Panc1 (cell line): ENCODE measurements around the gene PYDC1.

Experiments
- TCF7L2 ChIP-seq: IDR thresholded peaks from 2 replicates; pipeline ENCODE4 v1.6.1; 2011; ENCODE audit warnings: mild to moderate bottlenecking, low read depth, low read length, inconsistent platforms
- TF ChIP-seq, protein P1 (sequence below): fragments of 450-650 bp; IDR thresholded peaks from 2 replicates; pipeline ENCODE4 v1.5.1; 2017; ENCODE audit warnings: mild to moderate bottlenecking
- TF ChIP-seq, protein P2 (sequence below), 2 experiments: IDR thresholded peaks; 2 replicates each; pipeline ENCODE4 v1.6.1; 2011 to 2012; ENCODE audit warnings: low read depth in 2 of 2, control low read depth in 1 of 2, low read length in 1 of 2, mild to moderate bottlenecking in 1 of 2, moderate library complexity in 1 of 2; ENCODE audit not compliant: insufficient read depth in 1 of 2

DNA sequence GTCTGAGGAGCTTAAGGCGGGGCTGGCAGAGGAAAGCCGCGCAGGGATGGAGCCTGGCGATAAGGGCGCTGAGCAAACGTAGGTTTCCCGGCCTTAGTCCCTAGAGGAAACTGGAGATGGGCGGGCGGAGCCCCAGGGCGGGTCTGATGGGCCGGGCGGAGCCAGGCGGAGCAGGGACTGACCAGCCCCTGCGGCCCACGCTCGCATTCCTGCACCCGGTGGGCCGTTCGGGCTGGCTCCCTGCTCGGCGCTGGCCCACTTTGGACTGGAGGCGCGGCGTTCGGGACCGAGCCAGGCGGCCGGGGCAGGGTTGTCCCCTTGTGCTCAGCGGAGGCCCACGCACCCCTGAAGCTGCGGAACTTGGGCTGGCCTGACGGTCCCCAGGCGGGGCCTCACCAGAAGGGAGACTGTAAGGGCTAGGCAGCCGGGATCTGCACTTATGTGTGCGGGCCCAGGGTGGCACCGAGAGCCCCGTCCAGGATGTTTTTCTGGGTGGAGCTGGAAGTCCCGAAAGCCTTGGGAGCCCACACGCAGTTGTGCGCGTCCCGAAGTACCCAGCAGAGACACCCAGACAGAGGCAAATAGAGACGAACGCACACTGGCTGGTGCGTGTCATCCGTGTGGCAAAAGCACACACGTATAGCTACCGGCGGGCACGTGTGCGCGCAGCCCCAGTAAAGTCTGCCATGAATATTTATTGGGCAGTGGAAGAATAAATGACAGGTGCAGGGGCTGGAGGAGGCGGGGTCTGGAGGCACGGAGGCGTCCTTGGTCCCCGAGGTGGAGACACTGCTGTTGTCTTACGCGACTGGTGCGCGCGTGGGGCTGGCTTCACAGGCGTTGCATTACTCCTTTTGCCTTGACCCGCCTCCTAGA is 1.4 kb downstream of the PYDC1 start:
- TF ChIP-seq, protein P1, sequence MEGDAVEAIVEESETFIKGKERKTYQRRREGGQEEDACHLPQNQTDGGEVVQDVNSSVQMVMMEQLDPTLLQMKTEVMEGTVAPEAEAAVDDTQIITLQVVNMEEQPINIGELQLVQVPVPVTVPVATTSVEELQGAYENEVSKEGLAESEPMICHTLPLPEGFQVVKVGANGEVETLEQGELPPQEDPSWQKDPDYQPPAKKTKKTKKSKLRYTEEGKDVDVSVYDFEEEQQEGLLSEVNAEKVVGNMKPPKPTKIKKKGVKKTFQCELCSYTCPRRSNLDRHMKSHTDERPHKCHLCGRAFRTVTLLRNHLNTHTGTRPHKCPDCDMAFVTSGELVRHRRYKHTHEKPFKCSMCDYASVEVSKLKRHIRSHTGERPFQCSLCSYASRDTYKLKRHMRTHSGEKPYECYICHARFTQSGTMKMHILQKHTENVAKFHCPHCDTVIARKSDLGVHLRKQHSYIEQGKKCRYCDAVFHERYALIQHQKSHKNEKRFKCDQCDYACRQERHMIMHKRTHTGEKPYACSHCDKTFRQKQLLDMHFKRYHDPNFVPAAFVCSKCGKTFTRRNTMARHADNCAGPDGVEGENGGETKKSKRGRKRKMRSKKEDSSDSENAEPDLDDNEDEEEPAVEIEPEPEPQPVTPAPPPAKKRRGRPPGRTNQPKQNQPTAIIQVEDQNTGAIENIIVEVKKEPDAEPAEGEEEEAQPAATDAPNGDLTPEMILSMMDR = no peak
- TF ChIP-seq, protein P2, sequence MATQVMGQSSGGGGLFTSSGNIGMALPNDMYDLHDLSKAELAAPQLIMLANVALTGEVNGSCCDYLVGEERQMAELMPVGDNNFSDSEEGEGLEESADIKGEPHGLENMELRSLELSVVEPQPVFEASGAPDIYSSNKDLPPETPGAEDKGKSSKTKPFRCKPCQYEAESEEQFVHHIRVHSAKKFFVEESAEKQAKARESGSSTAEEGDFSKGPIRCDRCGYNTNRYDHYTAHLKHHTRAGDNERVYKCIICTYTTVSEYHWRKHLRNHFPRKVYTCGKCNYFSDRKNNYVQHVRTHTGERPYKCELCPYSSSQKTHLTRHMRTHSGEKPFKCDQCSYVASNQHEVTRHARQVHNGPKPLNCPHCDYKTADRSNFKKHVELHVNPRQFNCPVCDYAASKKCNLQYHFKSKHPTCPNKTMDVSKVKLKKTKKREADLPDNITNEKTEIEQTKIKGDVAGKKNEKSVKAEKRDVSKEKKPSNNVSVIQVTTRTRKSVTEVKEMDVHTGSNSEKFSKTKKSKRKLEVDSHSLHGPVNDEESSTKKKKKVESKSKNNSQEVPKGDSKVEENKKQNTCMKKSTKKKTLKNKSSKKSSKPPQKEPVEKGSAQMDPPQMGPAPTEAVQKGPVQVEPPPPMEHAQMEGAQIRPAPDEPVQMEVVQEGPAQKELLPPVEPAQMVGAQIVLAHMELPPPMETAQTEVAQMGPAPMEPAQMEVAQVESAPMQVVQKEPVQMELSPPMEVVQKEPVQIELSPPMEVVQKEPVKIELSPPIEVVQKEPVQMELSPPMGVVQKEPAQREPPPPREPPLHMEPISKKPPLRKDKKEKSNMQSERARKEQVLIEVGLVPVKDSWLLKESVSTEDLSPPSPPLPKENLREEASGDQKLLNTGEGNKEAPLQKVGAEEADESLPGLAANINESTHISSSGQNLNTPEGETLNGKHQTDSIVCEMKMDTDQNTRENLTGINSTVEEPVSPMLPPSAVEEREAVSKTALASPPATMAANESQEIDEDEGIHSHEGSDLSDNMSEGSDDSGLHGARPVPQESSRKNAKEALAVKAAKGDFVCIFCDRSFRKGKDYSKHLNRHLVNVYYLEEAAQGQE (IDR thresholded peaks at IDR 0.05; ENCODE audit: insufficient read depth in 1 of 2, low read depth in 2 of 2, low read length in 1 of 2) = no peak
- TF ChIP-seq TCF7L2 = no peak
